Measurements from ENCODE around the gene MACROD2.

MACROD2 gene

DNA sequence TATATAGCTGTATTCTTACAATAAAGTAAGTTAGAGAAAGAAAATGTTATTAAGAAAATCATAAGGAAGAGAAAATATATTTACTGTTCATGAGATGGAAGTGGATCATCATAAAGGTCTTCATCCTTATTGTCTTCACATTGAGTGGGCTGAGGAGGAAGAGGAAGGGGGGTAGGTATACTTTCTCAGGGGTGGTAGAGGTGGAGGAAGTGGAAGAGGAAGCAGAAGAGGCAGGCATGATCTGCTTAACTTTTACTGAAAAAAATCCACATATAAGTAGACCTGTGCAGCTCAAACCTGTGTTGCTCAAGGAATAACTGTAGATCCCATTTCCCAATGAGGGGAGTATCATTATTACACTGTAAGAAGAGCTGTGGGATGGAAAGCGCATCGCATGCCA lies 1863.7 kb downstream of the MACROD2 start:
- no peak for DNase-seq (ENCODE audit: low spot score)

DNA sequence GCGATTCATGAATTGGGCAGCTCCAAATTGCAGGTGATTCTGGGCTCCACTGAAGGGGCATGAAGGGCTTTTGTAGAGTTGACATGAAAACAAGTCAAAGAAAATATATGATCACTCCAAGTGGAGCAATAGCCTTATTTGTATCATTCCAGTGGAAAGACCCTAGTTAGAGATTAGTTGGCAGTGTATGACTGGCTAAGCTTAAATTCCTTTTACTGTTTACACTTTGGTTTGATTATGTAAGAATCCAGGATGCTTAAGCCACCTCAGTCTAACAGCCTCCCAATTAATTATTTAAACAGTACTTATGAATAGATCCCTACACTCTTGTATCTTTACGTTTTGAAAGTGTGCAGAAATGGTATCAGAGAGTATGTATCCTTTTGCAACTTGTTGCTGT lies 1865.5 kb downstream of the MACROD2 start:
- no peak for DNase-seq (ENCODE audit: low spot score)

DNA sequence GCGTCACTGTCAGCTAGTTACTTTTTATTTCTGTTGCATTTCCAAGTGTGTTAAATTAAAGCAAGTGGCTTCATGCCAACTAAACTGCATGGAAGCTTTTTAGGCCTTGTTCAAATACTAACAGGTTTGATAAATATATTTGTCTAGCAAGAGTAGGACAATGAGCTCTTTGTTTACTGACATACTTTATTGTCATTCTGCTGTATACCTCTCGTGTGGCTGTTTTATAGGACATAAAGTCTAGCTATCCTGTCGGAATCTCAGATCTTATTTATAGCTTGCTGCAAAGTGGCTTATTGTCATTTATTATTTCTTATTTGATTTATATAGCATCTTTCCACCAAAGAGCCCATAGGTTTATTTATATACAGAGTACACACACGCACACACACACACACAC lies 1866.9 kb downstream of the MACROD2 start:
- DNase-seq (ENCODE audit: low spot score): no peak

DNA sequence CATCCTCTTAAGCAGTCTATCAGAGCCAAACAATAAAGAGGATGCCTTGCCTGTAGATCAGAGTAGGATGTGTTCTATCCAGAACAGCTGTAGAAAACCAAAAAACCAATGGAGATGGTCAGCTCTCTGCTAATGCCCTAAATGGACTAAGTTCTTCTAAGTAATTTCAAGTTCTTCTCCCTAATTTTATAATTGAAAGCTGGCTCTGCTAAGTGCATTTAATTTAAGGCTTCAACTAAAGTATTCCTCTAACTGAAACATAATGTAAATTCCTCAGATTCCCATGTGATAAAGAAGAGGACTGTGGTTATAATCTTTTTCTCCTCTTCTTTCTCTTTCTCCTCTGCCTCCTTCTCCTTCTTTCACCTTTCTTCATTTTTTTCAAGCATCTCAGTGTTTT lies 1868.4 kb downstream of the MACROD2 start:
- DNase-seq (ENCODE audit: low spot score): no peak

DNA sequence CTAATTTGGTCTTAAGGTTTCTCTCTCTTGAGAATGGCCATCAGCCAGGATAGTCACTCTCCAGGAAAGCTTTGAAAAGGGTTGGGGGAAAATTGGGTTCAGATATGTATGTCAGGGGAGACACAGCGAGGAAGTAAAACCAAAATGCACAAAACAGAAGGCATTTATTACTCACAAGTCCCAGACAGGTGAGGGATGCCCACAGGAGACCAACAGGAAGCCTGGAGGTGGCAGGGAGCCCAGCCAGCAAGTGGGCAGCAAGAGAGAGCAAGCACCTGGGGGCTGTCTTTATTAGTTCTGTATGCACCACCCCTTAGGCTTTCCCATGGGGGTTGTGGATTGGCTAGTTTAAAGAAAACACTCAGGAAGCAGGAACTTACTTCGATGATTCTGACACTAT lies 1870.2 kb downstream of the MACROD2 start:
- DNase-seq (ENCODE audit: low spot score): no peak

DNA sequence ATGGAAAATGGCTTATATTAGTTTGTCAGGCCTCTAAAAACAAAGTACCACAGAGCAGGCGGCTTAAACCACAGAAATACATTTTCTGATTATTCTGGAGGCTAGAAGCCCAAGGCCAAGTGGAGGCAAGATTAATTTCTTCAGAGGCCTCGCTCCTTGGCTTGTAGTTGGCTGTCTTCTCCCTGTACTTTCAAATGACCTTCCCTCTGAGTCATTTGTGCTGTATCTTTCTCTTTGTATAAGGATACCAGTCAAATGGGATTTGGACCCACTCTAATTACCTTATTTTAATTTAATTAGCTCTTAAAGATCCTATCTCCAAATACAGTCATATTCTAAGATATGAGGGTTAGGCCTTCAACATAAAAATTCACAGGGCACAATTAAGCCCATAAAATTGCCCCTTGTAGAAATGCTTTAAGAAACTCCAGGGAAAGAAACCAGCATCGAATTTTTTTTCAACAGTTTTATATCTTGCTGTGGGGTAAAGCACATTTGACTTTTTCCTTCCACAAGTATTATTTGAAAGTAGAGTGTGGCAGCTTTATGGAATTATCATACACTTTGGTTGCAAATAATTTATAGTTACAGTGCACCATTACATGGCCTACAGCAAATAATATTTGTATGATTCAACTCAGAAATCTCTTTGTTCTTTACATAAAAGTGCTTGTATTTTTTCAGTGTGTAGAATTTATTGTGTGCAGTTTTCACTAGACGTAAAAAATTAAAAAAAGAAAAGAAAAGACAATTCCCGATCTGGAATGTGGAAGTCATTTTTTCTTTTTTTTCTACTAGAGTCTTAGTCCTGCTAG lies 1871.8 kb downstream of the MACROD2 start:
- no peak for DNase-seq (ENCODE audit: low spot score)

DNA sequence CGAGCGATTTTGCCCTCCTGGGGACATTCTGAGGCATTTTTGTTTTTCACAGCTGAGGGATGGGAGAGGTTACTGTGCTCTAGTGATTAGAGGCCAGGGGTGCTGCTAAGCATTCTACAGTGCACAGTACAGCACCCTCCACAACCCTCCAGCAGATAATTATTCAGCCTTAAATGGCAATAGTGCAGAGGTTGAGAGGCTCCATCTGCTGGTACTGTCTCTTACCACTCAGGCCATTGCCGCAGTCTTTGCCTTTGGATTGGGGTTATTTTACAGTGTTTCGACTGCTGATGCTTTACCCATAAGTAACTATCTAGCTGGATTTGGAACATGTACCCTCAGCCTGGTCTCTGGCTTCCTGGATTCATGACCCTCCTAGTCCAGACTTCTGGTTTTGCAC lies 1872.6 kb downstream of the MACROD2 start:
- no peak for DNase-seq (ENCODE audit: low spot score)

DNA sequence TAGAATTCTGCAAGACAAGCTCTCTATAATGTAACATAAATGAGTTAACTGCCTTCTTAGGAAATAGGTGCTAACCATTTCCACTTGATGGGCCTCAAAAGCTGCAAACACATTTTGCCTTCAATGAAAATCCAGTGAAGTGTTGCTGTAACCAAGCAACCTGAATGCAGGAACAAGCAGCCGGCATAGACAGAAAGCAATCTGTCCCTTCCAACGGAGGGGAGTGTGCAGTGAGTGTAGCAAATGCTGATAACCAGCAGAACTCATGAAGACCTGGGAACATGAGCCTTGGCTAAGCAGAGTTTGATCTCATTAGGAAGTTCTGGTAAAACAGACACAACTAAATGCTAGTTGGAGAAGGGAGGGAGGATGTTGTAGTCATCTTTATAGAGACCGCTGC lies 1880.1 kb downstream of the MACROD2 start:
- no peak for DNase-seq (ENCODE audit: low spot score)

DNA sequence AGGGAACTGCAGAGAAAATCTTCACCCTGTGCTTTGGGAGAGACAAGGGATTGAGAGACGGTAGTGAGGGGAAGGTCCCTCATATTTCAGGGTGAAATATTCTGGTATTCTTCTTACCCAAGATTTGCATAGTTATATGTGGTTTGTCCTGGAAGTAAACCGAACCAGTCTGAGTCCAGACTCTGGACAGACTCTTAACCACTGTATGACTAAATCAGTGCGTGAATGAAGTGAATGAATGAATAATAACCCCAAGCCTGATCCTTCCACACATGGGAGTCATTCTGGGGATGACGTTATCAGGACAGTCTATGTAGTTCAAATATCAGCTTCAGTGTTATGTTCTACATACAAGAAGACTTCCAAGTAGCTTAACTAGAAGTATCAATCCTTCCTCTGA lies 1887.2 kb downstream of the MACROD2 start:
- DNase-seq (ENCODE audit: low spot score): no peak

DNA sequence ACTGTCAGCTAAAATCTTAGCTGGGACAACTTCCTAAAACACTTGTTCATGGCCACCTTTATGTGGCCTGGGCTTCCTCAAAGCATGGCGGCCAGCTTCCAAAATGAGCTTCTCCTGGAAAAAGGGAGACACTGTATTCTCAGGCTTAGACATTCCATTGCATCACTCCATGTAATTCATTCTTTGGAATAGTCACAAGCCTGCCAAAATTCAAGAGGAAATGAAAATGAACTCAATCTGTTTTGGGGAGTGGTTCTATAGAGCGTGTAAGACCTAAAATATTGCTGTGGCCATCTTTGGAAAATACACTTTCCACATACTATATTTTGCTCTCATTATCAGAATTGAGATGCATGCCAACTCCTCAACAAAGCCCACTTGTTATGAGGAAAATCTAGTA lies 1890.9 kb downstream of the MACROD2 start:
- DNase-seq (ENCODE audit: low spot score): no peak

DNA sequence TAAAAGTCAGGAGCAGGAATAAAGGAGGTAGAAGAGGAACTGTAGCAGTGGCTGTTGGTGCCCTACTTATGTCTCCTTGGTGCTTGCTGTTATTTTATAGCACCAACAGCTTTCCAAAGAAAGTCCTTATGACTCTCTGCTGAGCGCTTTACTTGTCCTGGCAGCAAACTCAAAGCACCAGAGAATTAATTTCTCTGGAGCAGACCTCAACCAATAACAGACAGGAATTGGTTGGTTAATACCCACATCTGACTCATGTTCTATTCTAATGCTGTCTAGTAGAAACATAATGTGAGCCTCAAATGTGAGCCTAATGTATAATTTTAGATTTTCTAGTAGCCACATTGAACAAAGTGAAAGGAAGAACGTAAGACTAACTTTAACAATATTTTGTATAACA lies 1892.1 kb downstream of the MACROD2 start:
- no peak for DNase-seq (ENCODE audit: low spot score)

DNA sequence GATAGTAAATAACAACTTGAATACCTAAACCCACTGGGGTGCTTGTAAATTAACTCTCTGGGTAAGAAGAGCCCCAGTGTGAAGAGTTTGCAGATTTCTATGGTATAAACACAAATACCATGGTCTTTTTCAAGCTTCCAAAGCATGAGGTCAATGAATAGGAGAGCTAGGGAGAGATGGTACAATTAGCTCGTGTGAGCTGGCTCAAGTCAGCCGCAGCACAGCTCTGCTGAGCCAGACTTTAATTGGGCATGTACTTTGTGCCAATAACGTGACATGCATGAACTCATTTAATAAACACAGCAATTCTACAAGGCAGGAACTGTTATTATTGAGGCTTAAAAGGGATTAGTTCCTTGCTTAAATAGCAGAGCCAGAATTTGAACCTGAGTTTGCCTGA lies 1893.7 kb downstream of the MACROD2 start:
- no peak for DNase-seq (ENCODE audit: low spot score)

DNA sequence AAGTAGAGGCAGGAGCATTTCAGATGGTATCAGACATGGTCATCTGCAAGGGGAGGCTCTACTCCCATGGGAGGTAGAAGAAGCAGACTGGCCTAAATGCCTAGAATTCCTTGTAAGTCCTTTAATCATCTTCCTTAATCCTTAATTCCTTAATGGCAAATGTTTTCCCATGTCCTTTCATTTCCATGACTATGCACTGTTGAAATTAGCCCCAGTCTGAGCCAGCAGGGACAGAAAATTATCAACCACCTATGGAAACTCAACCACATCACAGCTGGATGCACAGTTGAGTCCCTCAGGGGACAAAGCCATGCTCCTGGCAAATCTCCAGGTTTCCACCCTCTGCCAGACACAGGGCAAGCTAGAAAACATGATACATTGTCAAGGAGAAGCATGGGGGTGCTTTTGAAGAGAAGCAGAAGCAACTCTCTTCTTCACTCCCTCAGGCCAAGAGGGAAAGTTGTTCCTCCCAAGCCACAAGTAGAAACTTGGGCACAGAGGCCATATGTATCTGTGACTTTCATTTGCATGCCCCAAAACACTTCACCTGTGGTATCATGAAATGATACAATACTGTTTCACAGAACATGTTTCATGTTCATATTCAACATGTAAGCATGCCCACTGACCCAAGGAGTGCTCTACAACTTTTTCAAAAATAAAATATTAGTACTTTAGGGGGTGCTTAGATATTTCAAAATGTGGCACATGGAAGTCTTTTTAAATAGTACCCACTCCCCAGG lies 1894.4 kb downstream of the MACROD2 start:
- no peak for DNase-seq (ENCODE audit: low spot score)

DNA sequence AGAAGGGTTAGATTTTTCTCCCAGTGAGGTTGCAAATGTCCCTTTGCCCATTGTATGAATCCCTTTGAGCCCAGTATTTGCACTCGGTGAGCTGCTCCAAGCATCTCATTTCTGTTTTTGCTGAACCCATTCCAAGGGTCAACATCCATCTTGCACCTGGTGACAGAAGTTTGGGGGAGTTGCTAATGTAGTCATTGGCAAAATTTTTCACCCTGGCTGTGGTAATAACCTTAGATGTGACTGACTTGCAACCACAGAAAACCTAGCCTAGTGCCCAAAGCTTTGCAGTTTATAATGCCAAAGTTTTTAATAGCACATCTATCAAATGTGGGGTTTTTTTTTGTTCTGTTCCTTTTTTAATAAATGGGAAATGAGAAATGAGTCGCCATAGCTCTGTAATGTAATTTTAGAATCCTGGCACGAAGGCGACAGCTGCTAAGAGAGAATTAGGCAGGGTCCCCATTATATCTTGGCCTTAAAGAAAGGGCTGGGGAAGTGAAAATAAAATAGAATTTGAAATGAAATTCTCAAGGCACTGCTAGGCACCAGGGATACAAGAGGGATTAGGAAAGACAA lies 1895.2 kb downstream of the MACROD2 start:
- no peak for DNase-seq (ENCODE audit: low spot score)

DNA sequence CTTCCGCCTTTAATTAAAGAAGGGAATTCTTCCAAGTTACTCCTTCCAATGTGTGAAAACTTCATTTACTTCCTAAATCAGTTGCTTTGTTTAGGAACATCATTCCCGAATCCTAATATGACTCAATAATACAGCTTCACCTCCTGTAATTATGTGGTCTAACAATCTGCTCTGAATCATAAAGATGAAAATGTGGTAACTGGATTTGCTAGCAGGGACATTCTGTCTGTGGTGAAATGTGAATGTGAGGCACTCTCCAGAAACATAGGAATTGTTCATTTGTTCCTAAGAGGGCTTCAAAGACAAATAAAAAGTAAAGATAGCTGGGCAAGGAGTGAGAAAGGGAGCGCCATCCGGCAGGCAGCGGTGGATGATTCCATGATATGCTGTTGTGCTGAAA lies 1899.8 kb downstream of the MACROD2 start:
- no peak for DNase-seq (ENCODE audit: low spot score)

DNA sequence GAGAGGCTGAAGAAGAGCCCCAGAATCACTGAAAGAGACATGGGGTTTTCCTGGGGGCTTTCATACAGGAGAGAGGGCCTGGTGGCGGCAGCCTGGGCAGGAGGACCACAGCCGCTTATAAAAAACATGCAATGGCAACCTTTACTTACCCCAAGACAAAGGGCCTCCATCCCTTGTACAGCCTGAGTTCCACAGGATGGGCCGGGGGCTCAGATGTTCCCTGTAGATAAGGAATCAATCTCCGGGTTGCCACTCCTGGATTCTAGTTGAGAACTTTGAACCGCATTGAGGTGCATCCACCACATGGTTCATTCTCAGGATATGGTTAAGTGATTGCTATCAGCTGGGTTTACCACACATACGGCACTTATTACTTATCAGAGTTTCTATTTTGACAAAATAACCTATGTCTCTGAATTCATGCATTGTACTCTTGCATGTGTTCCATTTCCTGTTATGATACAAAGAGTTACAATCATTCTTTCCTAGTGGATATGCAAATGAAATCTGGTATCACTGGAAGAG lies 1900.3 kb downstream of the MACROD2 start:
- DNase-seq (ENCODE audit: low spot score): peak; percentile 37

DNA sequence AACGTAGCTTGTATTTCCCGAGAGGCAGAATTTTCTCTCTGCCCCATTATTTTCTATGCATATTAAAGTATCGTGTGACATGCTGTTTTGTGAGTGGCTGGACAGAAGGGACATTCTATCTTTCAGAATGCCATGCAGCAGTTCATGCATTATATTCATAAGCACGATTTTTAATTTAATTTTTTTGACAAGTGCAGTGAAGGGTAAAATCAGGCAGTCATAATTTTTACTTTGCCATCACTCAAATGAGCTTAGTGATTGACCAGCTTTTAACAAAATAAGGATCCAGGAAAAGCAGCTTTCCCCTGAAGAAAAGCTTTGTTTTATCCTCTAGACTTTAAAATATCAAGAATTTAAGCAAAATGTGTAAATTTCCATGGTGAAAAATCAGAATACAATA lies 1904.7 kb downstream of the MACROD2 start:
- no peak for DNase-seq (ENCODE audit: low spot score)

DNA sequence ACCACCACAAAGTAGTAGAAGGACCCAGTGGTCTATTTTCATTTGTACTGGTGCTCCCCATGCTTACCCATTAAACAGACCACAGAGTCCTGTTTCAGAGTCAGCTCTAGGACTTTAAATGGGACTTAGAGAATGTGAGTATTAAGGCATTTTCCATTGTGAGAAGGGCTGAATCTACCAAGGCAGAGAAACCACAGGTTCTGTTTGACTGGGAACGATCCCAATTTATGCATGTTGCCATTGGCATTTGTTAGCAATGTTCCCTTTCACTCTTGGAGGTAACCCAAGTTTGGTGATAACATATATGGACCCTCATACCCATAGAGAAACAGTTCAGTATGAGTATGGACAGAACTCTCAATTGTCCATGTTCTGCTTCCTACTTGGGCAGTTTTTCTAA lies 1905.1 kb downstream of the MACROD2 start:
- DNase-seq (ENCODE audit: low spot score): no peak

DNA sequence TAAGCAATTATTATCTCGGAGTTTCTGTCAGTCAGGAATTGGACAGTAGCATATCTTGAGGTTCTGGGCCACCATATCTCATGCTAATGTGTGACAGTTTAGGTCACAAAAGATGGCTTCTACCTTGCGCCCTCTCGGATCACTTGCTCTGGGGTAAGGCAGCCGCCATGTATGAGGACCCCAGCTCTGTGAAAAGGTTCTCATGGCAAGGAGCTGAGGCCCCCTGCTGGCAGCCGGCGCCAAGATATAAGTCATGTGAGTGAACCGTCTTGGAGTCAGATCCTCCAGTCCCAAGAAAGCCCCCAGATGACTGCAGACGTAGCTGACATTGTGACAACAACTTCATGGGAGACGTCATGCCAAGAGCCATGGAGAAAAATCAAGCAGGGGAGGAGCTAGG lies 1907.2 kb downstream of the MACROD2 start:
- no peak for DNase-seq (ENCODE audit: low spot score)

DNA sequence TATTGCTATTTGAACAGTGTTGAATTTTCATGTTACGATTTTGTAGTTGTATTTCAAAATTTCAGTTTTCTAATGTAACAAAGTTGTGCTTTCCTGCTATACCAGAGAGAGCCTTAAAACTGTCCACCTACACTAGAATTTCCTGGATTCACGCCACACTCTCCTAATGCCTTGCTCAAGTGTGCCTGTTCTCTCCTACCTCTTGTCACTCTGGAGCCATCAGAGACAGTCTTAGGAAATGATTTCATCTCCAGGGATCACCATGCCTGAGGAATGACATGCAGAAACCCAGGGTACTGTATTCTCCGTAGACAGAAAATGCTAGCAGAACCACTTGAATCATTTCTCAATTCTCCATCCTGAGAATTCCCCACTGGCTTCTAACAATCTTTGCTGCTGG lies 1910.3 kb downstream of the MACROD2 start:
- DNase-seq (ENCODE audit: low spot score): no peak

DNA sequence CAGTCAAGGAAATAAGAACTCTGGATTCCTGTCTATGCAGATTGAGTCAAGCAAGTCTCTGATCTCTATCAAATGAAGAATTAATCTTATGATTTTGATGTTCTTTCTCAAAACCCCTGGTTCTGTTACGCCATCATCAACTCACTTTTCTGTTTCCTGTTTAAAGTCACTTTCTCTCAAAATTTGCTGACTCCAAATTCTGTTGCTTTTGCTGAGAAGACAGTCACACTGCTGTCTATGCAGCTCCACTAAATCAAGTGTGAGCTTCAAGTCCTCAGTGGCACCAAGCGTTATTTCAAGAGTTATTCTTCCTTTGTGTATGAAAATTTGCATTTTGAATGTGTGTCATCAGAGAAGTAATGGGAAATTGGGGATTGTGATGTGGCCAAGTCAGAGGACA lies 1914.7 kb downstream of the MACROD2 start:
- no peak for DNase-seq (ENCODE audit: low spot score)

DNA sequence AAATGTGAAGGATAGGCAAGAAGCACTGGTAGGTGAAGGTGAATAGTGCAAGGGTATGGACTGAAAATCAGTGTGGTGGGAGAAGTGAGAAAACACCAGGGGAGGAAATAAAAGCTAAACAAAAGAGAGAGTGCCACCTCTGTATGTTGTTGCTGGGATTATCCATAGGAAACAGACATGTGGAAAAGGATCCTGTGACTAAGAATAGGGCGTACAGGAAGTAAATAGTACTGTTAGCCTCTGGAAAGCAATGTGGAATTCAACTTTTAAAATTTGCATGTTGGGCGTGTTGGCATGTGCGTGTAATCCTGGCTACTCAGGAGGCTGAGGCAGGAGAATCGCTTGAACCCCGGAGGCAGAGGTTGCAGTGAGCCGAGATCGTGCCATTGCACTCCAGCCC lies 1916.3 kb downstream of the MACROD2 start:
- DNase-seq (ENCODE audit: low spot score): no peak

DNA sequence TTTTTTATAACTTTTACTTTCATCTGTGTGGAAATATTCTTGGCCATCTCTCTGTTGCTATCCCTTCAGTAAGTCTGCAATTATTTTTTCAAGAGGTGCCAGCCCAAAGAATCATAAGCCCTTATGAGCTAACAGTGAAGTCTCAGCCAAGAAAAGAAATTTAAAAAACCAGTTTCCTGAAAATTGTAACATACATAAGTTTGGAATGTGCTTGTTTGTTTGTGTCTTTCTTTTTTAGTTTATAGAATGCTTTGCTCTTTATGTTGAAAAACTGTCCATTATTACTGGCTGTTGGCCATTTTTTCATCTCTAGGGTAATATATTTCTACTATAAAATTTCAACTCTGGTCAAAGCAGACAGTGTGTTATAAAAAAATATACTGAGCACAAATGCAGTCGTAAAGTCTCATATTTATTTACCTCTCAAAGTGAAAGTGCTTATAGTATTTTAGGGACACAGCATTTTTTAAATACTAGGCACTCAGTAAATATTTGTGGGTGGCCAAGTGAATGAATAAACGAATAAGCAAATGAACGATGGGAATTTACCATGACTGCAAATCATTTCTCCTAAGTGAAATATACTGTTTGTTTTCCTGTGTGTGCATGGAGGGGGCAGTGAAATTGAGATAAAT lies 1918.2 kb downstream of the MACROD2 start:
- no peak for DNase-seq (ENCODE audit: low spot score)
